K562 (cell line): Measurements from ENCODE around the gene INO80C. TPM values are rescaled to one million over a fixed set of nuclear protein-coding genes. Genes with fewer than 3 reads are reported as not detected.

Source experiments
- ATAC-seq: fragments of 200-7000 bp; cut with Tn5 transposase; 3 replicates; pipeline ENCODE4 v1.9.1; 2020; ENCODE audit warnings: moderate library complexity
- BruUV-seq: library from RNA; stranded (reverse); fragments of 400-500 nt; replicated peaks from 2 replicates; lab custom pipeline; 2021; lab: Mats Ljungman, UMichigan
- CTCF ChIA-PET: fragments of 300-600 bp; formaldehyde crosslinking; extraction: SDS; loops from one replicate; lab custom pipeline; 2021; ENCODE audit warnings: low intra/inter-chr PET ratio; lab: Yijun Ruan, JAX
- POLR2A ChIA-PET: fragments of 300-600, 350-650 bp; sonication (Branson Sonifier 250); formaldehyde crosslinking; extraction: SDS; loops from one replicate; lab custom pipeline; 2021; ENCODE audit warnings: antibody characterized with exemption, inconsistent platforms; lab: Yijun Ruan, JAX
- DNase-seq, 4 experiments: peaks; one replicate each; pipeline versions ENCODE4 v3.0.0 to v3.0.0-alpha.2; 2011 to 2018; ENCODE audit warnings: low spot score in 3 of 4, mixed read lengths in 3 of 4; ENCODE audit errors: extremely low read depth in 1 of 4
- FAIRE-seq: peaks from 2 replicates; lab custom pipeline; 2011; peaks lifted over from hg19 to GRCh38; lab: Jason Lieb, UNC
- H2AFZ ChIP-seq: 2 replicates; pipeline ENCODE4 v1.6.0; 2011; ENCODE audit warnings: low read depth, low read length, control low read depth, inconsistent platforms
- H3K27ac ChIP-seq: fragments of 200-600 bp; 3 replicates; pipeline ENCODE4 v1.8.0; 2011; ENCODE audit warnings: low read depth, mild to moderate bottlenecking, control low read depth, inconsistent platforms, low read length, moderate library complexity, mixed read lengths; ENCODE audit errors: extremely low read depth
- H3K27me3 ChIP-seq, 2 experiments: fragments of 300-600 bp in 1 of 2; 2 replicates in 1 of 2; 3 replicates in 1 of 2; pipeline versions ENCODE4 v1.6.0 to v1.8.0; 2011; ENCODE audit warnings: inconsistent platforms in 2 of 2, low read length in 2 of 2, mild to moderate bottlenecking in 1 of 2, mixed read lengths in 1 of 2, moderate library complexity in 1 of 2; ENCODE audit not compliant: control insufficient read depth in 2 of 2, insufficient read depth in 2 of 2
- H3K36me3 ChIP-seq: fragments of 300-600 bp; 3 replicates; pipeline ENCODE4 v1.8.0; 2011; ENCODE audit warnings: mild to moderate bottlenecking, low read length, inconsistent platforms; ENCODE audit not compliant: control insufficient read depth, insufficient read depth
- H3K4me1 ChIP-seq, 2 experiments: fragments of 200-600 bp in 1 of 2; replicated peaks in 1 of 2; 2 replicates in 1 of 2; 3 replicates in 1 of 2; pipeline versions ENCODE4 v1.5.1 to v1.8.0; 2011; ENCODE audit warnings: inconsistent platforms in 2 of 2, low read length in 2 of 2, mild to moderate bottlenecking in 1 of 2, mixed read lengths in 1 of 2, moderate library complexity in 1 of 2; ENCODE audit not compliant: control insufficient read depth in 2 of 2, insufficient read depth in 2 of 2
- H3K4me2 ChIP-seq: 2 replicates; pipeline ENCODE4 v1.6.1; 2011; ENCODE audit warnings: low read length, control low read depth, inconsistent platforms, mixed read lengths; ENCODE audit not compliant: insufficient read depth
- H3K4me3 ChIP-seq: fragments of 200-600 bp; sonication (generic), shearing (Covaris generic); 2 replicates; pipeline ENCODE4 v1.5.1; 2016; ENCODE audit warnings: control low read depth, inconsistent platforms
- H3K79me2 ChIP-seq: fragments of 200-600 bp; 3 replicates; pipeline ENCODE4 v1.8.0; 2011; ENCODE audit warnings: low read length, inconsistent platforms; ENCODE audit not compliant: control insufficient read depth, insufficient read depth
- H3K9ac ChIP-seq, 2 experiments: 2 replicates each; pipeline versions ENCODE4 v1.6.0 to v1.6.1; 2011; ENCODE audit warnings: low read depth in 2 of 2, low read length in 2 of 2, control low read depth in 1 of 2, inconsistent platforms in 1 of 2, mild to moderate bottlenecking in 1 of 2, mixed read lengths in 1 of 2; ENCODE audit not compliant: insufficient read depth in 1 of 2
- H3K9me1 ChIP-seq: one replicate; pipeline ENCODE4 v1.6.0; 2011; ENCODE audit warnings: inconsistent platforms, mild to moderate bottlenecking, low read length, moderate library complexity; ENCODE audit not compliant: control insufficient read depth, insufficient read depth
- H3K9me3 ChIP-seq: replicated peaks from 2 replicates; pipeline ENCODE4 v1.5.1; 2011; ENCODE audit warnings: low read depth, low read length, inconsistent platforms; ENCODE audit not compliant: control insufficient read depth, insufficient read depth
- H4K20me1 ChIP-seq: replicated peaks from 2 replicates; pipeline ENCODE4 v1.6.1; 2011; ENCODE audit warnings: low read length, inconsistent platforms, mixed read lengths; ENCODE audit not compliant: control insufficient read depth, insufficient read depth
- AFF1 ChIP-seq, 2 experiments: fragments of 450-650 bp; IDR thresholded peaks; 2 replicates each; pipeline ENCODE4 v1.6.1; 2018; ENCODE audit warnings: mild to moderate bottlenecking in 2 of 2, low read depth in 1 of 2; ENCODE audit not compliant: partially characterized antibody in 2 of 2
- FIP1L1 ChIP-seq: fragments of 200-400 bp; formaldehyde crosslinking; IDR thresholded peaks from 2 replicates; pipeline ENCODE4 v1.6.1; 2018; ENCODE audit warnings: mild to moderate bottlenecking, low read depth, low read length; ENCODE audit not compliant: poor library complexity, severe bottlenecking
- GTF2E2 ChIP-seq: fragments of 200-800 bp; sonication (Bioruptor generic); IDR thresholded peaks from 2 replicates; pipeline ENCODE4 v1.6.1; 2016; ENCODE audit warnings: missing genetic modification characterization, missing compliant biosample characterization
- HNRNPK ChIP-seq: fragments of 200-400 bp; formaldehyde crosslinking; IDR thresholded peaks from one replicate; pipeline ENCODE4 v1.6.1; 2018; ENCODE audit warnings: mild to moderate bottlenecking, low read depth, low read length; ENCODE audit not compliant: poor library complexity, severe bottlenecking
- PRMT5 ChIP-seq: sonication (generic); formaldehyde crosslinking; IDR thresholded peaks from 2 replicates; pipeline ENCODE4 v1.5.0; 2020; ENCODE audit warnings: missing genetic modification reagents
- RB1 ChIP-seq: fragments of 450-650 bp; IDR thresholded peaks from 2 replicates; pipeline ENCODE4 v1.6.1; 2017; ENCODE audit warnings: low read depth, mild to moderate bottlenecking
- SP2 ChIP-seq: IDR thresholded peaks from 2 replicates; pipeline ENCODE4 v1.6.1; 2011; ENCODE audit warnings: mild to moderate bottlenecking, low read depth, low read length, moderate library complexity; ENCODE audit not compliant: poor library complexity, severe bottlenecking; ENCODE audit errors: extremely low read depth
- SUPT5H ChIP-seq: fragments of 450-650 bp; IDR thresholded peaks from 2 replicates; pipeline ENCODE4 v1.6.1; 2016
- TSHZ1 ChIP-seq: fragments of 250-450 bp; sonication (Bioruptor Pico); IDR thresholded peaks from 2 replicates; pipeline ENCODE4 v1.4.0; 2020; ENCODE audit warnings: mild to moderate bottlenecking, moderate library complexity
- YBX1 ChIP-seq: fragments of 450-650 bp; IDR thresholded peaks from 2 replicates; pipeline ENCODE4 v1.7.1; 2016; ENCODE audit warnings: mild to moderate bottlenecking
- ZNF696 ChIP-seq: fragments of 250-450 bp; sonication (Bioruptor Pico); conservative IDR thresholded peaks from 2 replicates; pipeline ENCODE4 v1.4.0; 2020; ENCODE audit warnings: mild to moderate bottlenecking, moderate library complexity
- WGBS: fragments of 100-300 bp; shearing (Covaris generic); methylation state at CpG from one replicate; pipeline ENCODE4 v1.1.6; 2016; ENCODE audit warnings: low coverage, mixed read lengths; ENCODE audit not compliant: insufficient coverage; ENCODE audit errors: missing lambda C conversion rate; 5-methylcytosine and 5-hydroxymethylcytosine counted together
- in situ Hi-C: fragments of 300-500 bp; cut with MboI; formaldehyde crosslinking; loops from 4 replicates; pipeline ENCODE4 v1.15.0; 2018; ENCODE audit warnings: inconsistent platforms, mixed read lengths
- intact Hi-C: fragments of 100-400 bp; cut with micrococcal nuclease; formaldehyde crosslinking; loops from 2 replicates; pipeline ENCODE4 v1.14.2; 2022
- polyA plus RNA-seq, 8 experiments: library from polyadenylated mRNA; depleted of rRNA in 4 of 8; stranded (reverse) in 5 of 8; unstranded in 3 of 8; fragments of >200 nt; fragmentation: Nextera tagmentation in 2 of 8; fragmentation: Illumina TruSeq in 1 of 8; extraction: Ambion mirVana in 2 of 8; extraction: Trizol in 1 of 8; gene quantifications; 2 replicates each; pipeline versions ENCODE4 v1.2.1 to v1.2.3, GENCODE V29; 2011 to 2014; ENCODE audit warnings: inconsistent platforms in 1 of 8, missing spikeins in 1 of 8
- total RNA-seq, 7 experiments: library from RNA; depleted of rRNA in 6 of 7; stranded (reverse); fragments of >200 nt in 6 of 7; fragmentation: Illumina TruSeq in 2 of 7; extraction: Trizol in 2 of 7; gene quantifications; 2 replicates each; pipeline versions ENCODE4 v1.2.1 to v1.2.3, GENCODE V29; 2011 to 2021; ENCODE audit warnings: low replicate concordance in 1 of 7

The INO80C gene
- total and polyA plus RNA-seq, 9 of the 15 experiments (the other 6 are each of a cell fraction or from before 2014, with no cell fraction given): 14.3 to 53.3 (median 46.6) TPM

DNA sequence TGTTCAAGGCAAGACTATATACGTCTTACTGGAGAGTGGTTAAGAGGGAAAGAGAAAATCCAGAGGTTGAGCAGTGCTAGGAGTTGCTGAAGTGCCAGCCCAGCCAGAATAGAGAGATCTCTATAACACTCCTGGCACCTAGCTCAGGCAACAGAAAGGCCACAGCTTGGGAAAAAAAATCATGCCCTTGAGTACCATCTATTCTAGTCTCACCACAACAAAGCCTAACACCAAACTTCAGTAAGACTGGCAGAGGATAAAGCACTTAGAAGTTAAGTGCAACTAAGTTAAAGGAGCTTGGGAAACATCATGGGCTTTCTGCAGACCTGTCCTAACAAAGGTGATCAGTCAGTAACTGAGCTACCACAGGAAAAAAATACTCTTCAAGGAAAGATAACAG, 24.2 kb downstream of the INO80C start (continued):
- TF ChIP-seq SP2: no peak

DNA sequence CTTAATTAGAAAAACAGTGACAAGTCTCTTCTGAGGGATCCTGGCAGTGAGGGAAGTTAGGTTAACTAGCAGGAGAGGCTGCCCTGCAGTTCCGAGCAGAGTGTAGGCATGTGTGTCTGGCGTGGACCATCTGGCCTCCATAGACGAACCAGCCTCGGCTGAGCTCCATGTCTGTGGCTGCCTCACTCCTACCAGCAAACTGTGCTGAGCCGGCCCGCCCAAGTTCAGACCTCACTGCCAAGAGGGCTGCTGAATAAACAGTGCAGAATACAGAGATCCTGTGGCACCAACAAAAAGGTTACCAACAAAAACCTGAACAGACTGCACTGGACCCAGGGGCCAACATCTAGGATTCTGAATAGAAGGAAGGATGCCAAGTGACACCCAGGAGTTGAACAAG, 27.3 kb downstream of the INO80C start:
- no peak for FAIRE-seq
- POLR2A ChIA-PET: interaction anchor here (0.6 to 1.5 kb wide), 3 partner anchors 13 to 466 kb away, joined by 3 to 11 read pairs (median 3); partner anchors contain the start of gene INO80C
- peaks cover 2% of the 10 kb centered on the region for H3K9me1 ChIP-seq
- intact Hi-C loops (no loop called here), in situ Hi-C loops (no loop called here)
- BruUV-seq: no TSS peak
- H4K20me1 ChIP-seq: no peaks in the 10 kb centered on the region
- CTCF ChIA-PET: no interaction called here
- no peak overlapping the region for H3K27ac ChIP-seq
- H3K4me2 ChIP-seq: no peak overlapping the region
- H3K4me3 ChIP-seq: no peak overlapping the region
- no peak for DNase-seq
- H3K36me3 ChIP-seq: peaks cover 4% of the 10 kb centered on the region; the same call in 1 of the 3 replicates
- H3K9me3 ChIP-seq: no peaks in the 10 kb centered on the region
- no peak overlapping the region for H3K9ac ChIP-seq
- ATAC-seq: no peak
- 90% methylated on average over 6 of the region's 6 CpGs for WGBS
- no peaks in the 10 kb centered on the region for H3K79me2 ChIP-seq
- H3K4me1 ChIP-seq: peaks cover 0 to 7% of the 10 kb centered on the region in 2 experiments; a peak in 2 of 5 replicates
- H2AFZ ChIP-seq: no peak overlapping the region
- no peaks in the 10 kb centered on the region for H3K27me3 ChIP-seq
- TF ChIP-seq GTF2E2 (tag) (no peak), RB1 (no peak), HNRNPK (no peak), YBX1 (no peak), TSHZ1 (no peak), PRMT5 (CRISPR knock-in tag) (no peak), SUPT5H (no peak), ZNF696 (CRISPR knock-in tag) (no peak), FIP1L1 (no peak), AFF1 (IDR thresholded peaks at IDR 0.05; ENCODE audit: low read depth in 1 of 2, partially characterized antibody in 2 of 2) (no peak)
